Inferior parietal cortex (tissue), 1 donor: Measurements from ENCODE around the gene CSMD2.

Experiments
- DNase-seq: peaks from one replicate; pipeline ENCODE4 v3.0.0-alpha.2; 2016; ENCODE audit errors: extremely low spot score

The CSMD2 gene

DNA sequence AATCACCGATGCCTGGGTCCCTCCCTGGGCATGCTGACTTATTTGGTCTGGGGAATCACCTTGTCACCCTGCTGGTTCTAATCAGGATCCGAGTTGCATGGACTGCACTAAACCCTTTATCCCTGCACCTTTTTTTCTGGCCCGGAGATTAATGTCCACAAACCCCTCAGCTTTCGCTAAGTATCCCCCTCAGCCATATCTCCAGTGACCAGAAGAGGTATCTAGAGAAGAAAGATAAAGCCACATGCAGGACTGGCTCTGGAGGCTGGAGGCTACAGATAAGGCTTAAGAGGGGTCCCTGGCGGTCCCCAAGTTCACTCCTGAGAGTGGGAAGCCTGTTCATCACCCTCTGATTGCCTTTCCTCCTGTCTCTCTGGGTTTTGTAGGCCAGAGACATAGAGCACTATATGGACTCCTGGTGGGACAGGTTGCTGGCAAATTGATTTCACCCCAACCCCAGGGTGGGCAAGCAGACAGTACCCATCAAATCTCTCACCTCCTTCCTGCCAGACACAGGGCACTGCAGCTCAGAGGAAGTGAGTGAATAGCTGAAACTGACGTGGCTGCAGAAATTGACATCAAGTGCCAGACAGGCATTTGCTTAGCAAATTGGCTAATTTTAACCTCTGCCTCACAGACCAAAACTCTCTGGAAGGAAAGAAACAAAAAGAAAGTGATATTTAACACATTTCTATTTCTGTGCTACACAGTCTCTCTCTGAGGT lies 262.4 kb downstream of the CSMD2 start:
- DNase-seq: no peak

GRCh38 chr1:33899746-33900145 lies 265.3 kb downstream of the CSMD2 start:
- no peak for DNase-seq

GRCh38 chr1:33898881-33899280 lies 266.1 kb downstream of the CSMD2 start:
- DNase-seq: no peak

- no peak for DNase-seq
Measured at GRCh38 chr1:33898406-33898805, 266.6 kb downstream of the CSMD2 start.

DNA sequence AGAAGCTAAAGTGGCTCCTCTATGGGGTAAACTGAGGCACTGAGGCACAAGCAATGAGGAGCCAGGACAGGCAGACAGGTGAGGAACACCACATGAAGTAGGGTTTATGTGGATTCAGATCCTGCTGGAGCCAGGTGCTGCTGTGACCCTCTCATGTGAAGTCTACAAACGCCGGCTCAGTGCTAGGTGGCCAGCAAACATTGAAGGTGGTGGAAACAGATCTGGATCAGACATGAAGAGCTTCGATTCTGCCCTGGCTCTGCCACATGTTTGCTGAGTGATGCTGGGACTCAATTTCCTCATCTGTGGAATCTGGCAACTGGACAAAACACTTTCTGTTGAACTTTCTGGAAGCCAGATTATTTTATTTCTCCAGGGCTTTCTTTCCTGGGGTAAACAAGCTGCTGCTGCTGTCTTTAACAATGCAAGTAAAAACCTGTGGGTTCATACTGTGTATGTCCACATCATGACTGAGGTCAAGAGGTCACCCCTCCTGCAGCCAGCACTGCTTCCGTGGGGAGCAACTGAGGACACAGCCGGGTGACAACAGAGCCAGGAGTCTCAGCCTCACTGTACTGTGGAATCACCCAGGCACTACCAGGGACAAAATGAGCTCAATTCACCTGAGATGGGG lies 267.8 kb downstream of the CSMD2 start:
- no peak for DNase-seq

GRCh38 chr1:33895976-33896375 lies 269.1 kb downstream of the CSMD2 start:
- DNase-seq: no peak

DNA sequence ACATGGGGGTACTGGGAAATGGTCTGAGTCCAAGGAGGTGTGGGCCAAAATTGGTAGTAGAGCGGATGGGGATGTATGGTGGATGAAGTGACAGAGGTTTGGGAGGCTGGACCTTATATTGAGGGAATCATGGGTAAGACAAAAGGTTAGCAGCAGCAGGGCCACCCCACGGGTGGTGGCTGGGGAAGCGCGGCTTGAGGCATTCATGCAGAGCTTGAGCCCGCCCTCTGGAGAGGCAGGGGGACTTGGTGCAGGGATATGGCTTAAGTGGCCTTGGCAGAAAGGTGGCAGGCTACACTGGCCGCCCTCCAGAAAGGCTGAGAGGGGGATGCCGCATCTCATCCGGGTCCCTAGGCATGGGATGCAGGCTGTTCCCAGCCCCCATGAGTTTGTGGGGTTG lies 269.6 kb downstream of the CSMD2 start:
- DNase-seq: no peak

- DNase-seq: peak; percentile 59
Measured at GRCh38 chr1:33893147-33893830, 271.7 kb downstream of the CSMD2 start.

GRCh38 chr1:33886496-33886895 lies 278.5 kb downstream of the CSMD2 start:
- no peak for DNase-seq

GRCh38 chr1:33880305-33880704 lies 284.7 kb downstream of the CSMD2 start:
- DNase-seq: no peak

- DNase-seq: no peak
Measured at GRCh38 chr1:33878392-33878791, 286.6 kb downstream of the CSMD2 start.

GRCh38 chr1:33876970-33877650 lies 287.9 kb downstream of the CSMD2 start:
- peak; percentile 51 for DNase-seq

- no peak for DNase-seq
Measured at GRCh38 chr1:33875862-33876261, 289.2 kb downstream of the CSMD2 start.

DNA sequence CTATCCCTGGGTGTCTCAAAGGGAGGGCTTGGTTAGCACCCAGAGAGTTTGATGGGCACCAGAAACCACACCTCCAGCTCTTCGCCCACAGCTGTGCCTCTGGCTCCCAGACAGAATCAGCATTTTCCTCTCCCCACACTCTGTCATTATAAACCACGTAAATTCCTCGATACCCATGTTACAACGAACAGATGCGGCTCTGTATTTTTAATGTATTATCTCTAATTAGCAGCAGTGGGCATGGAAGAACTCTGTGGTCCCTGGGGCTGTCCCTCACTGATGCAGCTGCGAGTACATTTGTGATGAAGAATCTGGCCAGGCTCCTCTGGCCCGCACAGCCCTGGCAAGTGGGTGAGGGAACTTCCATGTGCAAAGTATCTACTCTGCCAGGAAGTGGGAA lies 290.4 kb downstream of the CSMD2 start:
- DNase-seq: no peak

DNA sequence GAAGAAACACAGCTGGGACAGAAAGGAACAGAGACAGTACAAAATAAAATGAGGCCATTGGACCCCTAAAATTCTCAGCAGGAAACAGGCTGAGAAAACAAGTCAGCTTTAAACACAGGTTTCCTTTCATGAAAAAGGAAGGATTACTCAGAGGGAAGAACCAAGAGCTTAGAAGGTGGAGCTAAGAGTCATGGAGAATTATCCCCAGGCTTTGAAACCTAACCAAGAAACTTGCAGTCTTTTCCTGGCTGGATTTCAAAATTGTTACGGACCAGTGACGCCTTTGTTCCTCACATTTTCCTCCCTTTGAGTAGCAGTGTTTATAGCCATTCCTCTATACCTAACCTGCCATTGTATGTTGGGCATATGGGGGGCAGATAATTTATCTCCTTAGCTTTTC lies 292.3 kb downstream of the CSMD2 start:
- no peak for DNase-seq

- no peak for DNase-seq
Measured at GRCh38 chr1:33872275-33872674, 292.8 kb downstream of the CSMD2 start.

DNA sequence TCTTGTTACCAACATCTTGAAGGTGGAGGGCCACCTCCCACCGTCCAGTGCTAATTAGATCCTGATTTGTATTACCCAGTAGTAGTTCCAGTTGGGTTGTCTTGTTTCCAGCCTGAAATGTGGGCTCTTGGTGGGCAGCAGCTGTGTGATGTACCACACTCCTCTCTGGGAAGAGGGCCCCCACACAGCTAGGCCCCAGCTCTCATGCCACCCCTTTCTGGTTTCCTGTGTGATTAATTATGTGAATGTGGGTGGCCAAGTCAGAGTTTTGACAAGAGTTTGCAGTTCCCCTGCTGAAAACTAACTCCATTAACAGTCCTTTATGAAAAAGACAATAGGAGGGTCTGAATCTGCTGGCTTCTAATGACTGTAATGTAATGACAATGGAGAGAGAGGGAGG lies 297.3 kb downstream of the CSMD2 start:
- no peak for DNase-seq

DNA sequence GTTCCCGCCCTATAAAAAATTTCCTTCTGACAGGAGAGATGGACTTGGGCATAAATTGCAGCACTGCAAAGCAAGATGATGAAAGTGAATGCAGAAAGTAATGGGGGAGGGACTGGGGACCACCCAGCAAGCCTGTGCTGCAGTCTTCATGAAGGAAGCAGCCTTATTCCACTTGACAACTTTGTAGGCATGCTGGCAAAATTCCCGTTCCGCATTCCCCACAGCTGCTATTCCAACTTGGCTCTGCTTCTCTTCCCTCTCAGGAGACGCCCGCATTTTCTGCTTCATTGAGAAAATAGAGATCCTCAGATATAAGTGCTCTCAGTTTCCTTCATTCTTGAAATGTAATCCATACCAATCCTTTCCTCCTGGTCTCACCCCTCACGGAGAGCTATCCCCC lies 298.7 kb downstream of the CSMD2 start:
- no peak for DNase-seq

- no peak for DNase-seq
Measured at GRCh38 chr1:33864460-33865389, 300.3 kb downstream of the CSMD2 start.

DNA sequence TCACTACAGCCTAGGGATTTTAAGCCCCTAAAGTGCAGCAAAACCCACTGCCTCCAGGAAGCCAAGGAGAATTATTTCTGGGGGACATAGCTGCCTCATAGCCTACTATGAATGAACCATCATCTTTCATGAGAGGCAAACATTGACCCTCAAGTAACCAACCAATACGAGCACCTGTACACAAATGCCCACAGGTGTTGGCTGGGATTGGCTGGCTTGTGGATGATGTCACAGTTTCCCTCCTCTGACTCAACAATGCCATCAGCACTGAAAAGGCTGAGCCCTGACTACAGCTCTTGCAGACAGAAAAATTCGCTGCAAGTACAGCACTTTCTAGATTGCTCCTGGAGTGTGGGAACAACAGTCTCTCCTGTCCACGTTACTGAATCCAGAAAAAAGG lies 301.3 kb downstream of the CSMD2 start, which contains the start of gene HMGB4:
HMGB4 (plus strand) TSS at position 301 of the 400 bp plus-strand sequence. CDS start 113 bp downstream, outside the sequence.
- DNase-seq: no peak

DNA sequence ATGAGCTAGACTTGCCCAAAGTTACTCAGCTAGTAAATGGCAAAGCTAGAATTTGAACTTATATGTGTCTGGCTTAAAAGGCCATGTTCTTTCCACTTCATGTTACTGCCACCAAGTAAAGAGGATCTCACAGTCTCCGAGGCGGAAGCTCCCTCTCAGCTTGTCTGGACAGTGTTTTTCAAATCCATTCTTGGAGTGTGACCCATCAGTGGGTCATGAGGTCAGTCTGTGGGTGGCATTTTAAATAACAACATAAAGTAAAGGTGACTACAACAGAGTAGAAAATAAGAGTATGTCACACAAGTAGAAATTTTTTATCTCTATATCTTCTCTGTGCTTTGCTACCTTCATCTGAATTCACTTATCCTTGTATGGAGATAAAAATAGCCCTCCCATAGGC lies 304.4 kb downstream of the CSMD2 start:
- no peak for DNase-seq
